HEK293 (cell line): ENCODE results near the gene DDB1.

Source experiments
- CTCF ChIA-PET: fragments of 350-600 bp; formaldehyde crosslinking; extraction: SDS; loops from one replicate; lab custom pipeline; 2021; ENCODE audit warnings: antibody characterized with exemption; lab: Yijun Ruan, JAX
- POLR2A ChIA-PET: fragments of 300-600 bp; formaldehyde crosslinking; extraction: SDS; loops from one replicate; lab custom pipeline; 2020; ENCODE audit warnings: antibody characterized with exemption, inconsistent platforms; lab: Yijun Ruan, JAX
- H3K27ac ChIP-seq: fragments of 200-500 bp; sonication (Bioruptor generic); 2 replicates; pipeline ENCODE4 v1.5.1; 2014; ENCODE audit warnings: low read depth, low read length, control low read depth, inconsistent platforms; ENCODE audit errors: extremely low read depth
- H3K36me3 ChIP-seq, 2 experiments: fragments of 200-500 bp in 1 of 2; sonication (Bioruptor generic) in 1 of 2; 1 replicate in 1 of 2; 2 replicates in 1 of 2; pipeline ENCODE4 v1.5.1; 2014 to 2017; ENCODE audit warnings: inconsistent platforms in 2 of 2, low read length in 2 of 2; ENCODE audit not compliant: control insufficient read depth in 2 of 2, insufficient read depth in 1 of 2
- H3K4me1 ChIP-seq: fragments of 200-500 bp; sonication (Bioruptor generic); 2 replicates; pipeline ENCODE4 v1.5.1; 2014; ENCODE audit warnings: mild to moderate bottlenecking, low read length, inconsistent platforms; ENCODE audit not compliant: control insufficient read depth, insufficient read depth
- H3K4me3 ChIP-seq: 2 replicates; pipeline ENCODE4 v1.5.1; 2011; ENCODE audit warnings: low read depth, mild to moderate bottlenecking, control low read depth, low read length, moderate library complexity
- H3K9me3 ChIP-seq: fragments of 200-500 bp; sonication (Bioruptor generic); 2 replicates; pipeline ENCODE4 v1.5.1; 2014; ENCODE audit warnings: low read depth, low read length, inconsistent platforms; ENCODE audit not compliant: control insufficient read depth, insufficient read depth
- AEBP2 ChIP-seq: fragments of 450-650 bp; formaldehyde crosslinking; IDR thresholded peaks from 2 replicates; pipeline ENCODE4 v1.5.1; 2016; ENCODE audit warnings: missing biosample characterization, missing genetic modification characterization, borderline replicate concordance
- GLIS1 ChIP-seq: fragments of 450-650 bp; formaldehyde crosslinking; IDR thresholded peaks from 2 replicates; pipeline ENCODE4 v1.5.1; 2016; ENCODE audit warnings: missing biosample characterization, missing genetic modification characterization
- KLF1 ChIP-seq: fragments of 450-650 bp; formaldehyde crosslinking; IDR thresholded peaks from 2 replicates; pipeline ENCODE4 v1.5.1; 2016; ENCODE audit warnings: missing biosample characterization, missing genetic modification characterization
- PBX3 ChIP-seq: sonication (generic); formaldehyde crosslinking; IDR thresholded peaks from 2 replicates; pipeline ENCODE4 v1.8.1; 2022; ENCODE audit warnings: mild to moderate bottlenecking, moderate library complexity, missing genetic modification reagents
- SALL2 ChIP-seq: fragments of 450-650 bp; formaldehyde crosslinking; IDR thresholded peaks from 2 replicates; pipeline ENCODE4 v1.5.0; 2017; ENCODE audit warnings: missing biosample characterization, mild to moderate bottlenecking, missing genetic modification characterization, borderline replicate concordance
- SP2 ChIP-seq: fragments of 450-650 bp; formaldehyde crosslinking; IDR thresholded peaks from 2 replicates; pipeline ENCODE4 v1.5.1; 2016; ENCODE audit warnings: missing biosample characterization, missing genetic modification characterization
- YY1 ChIP-seq: fragments of 450-650 bp; formaldehyde crosslinking; IDR thresholded peaks from 2 replicates; pipeline ENCODE4 v1.5.1; 2018; ENCODE audit warnings: missing biosample characterization, missing genetic modification characterization
- ZBTB21 ChIP-seq: fragments of 450-650 bp; formaldehyde crosslinking; IDR thresholded peaks from 2 replicates; pipeline ENCODE4 v1.5.1; 2017; ENCODE audit warnings: missing biosample characterization, missing genetic modification characterization
- ZNF169 ChIP-seq: fragments of 450-650 bp; formaldehyde crosslinking; IDR thresholded peaks from 2 replicates; pipeline ENCODE4 v1.5.1; 2016; ENCODE audit warnings: missing biosample characterization, missing genetic modification characterization
- ZNF174 ChIP-seq: fragments of 450-650 bp; formaldehyde crosslinking; IDR thresholded peaks from 2 replicates; pipeline ENCODE4 v1.5.0; 2017; ENCODE audit warnings: missing biosample characterization, mild to moderate bottlenecking, missing genetic modification characterization
- ZNF391 ChIP-seq: fragments of 450-650 bp; formaldehyde crosslinking; IDR thresholded peaks from 2 replicates; pipeline ENCODE4 v1.5.1; 2016; ENCODE audit warnings: low read depth, missing biosample characterization, missing genetic modification characterization, borderline replicate concordance
- ZNF555 ChIP-seq: fragments of 450-650 bp; formaldehyde crosslinking; conservative IDR thresholded peaks from 2 replicates; pipeline ENCODE4 v1.5.1; 2017; ENCODE audit warnings: missing biosample characterization, mild to moderate bottlenecking, missing genetic modification characterization, inconsistent platforms
- ZNF610 ChIP-seq: fragments of 450-650 bp; formaldehyde crosslinking; IDR thresholded peaks from 2 replicates; pipeline ENCODE4 v1.5.1; 2016; ENCODE audit warnings: missing biosample characterization, missing genetic modification characterization, borderline replicate concordance
- ZNF623 ChIP-seq: fragments of 450-650 bp; formaldehyde crosslinking; IDR thresholded peaks from 2 replicates; pipeline ENCODE4 v1.5.1; 2016; ENCODE audit warnings: missing biosample characterization, missing genetic modification characterization
- ZNF624 ChIP-seq: fragments of 450-650 bp; formaldehyde crosslinking; IDR thresholded peaks from 2 replicates; pipeline ENCODE4 v1.5.1; 2017; ENCODE audit warnings: missing biosample characterization, missing genetic modification characterization
- ZNF658 ChIP-seq: fragments of 450-650 bp; formaldehyde crosslinking; IDR thresholded peaks from 2 replicates; pipeline ENCODE4; 2016; ENCODE audit warnings: missing biosample characterization, missing genetic modification characterization
- ZNF692 ChIP-seq: fragments of 450-650 bp; formaldehyde crosslinking; IDR thresholded peaks from 2 replicates; pipeline ENCODE4 v1.5.1; 2016; ENCODE audit warnings: missing biosample characterization, missing genetic modification characterization
- TF ChIP-seq, protein P1 (sequence below): fragments of 450-650 bp; formaldehyde crosslinking; conservative IDR thresholded peaks from 2 replicates; pipeline ENCODE4 v1.5.1; 2016; ENCODE audit warnings: low read depth, missing biosample characterization, missing genetic modification characterization
- TF ChIP-seq, protein P2 (sequence below): fragments of 450-650 bp; IDR thresholded peaks from 2 replicates; pipeline ENCODE4 v1.5.1; 2018; ENCODE audit warnings: missing biosample characterization, missing genetic modification characterization
- TF ChIP-seq, protein P3 (sequence below): fragments of 450-650 bp; formaldehyde crosslinking; IDR thresholded peaks from 2 replicates; pipeline ENCODE4 v1.5.1; 2016; ENCODE audit warnings: missing biosample characterization, missing genetic modification characterization

Gene DDB1

GRCh38 chr11:61368646-61369045 is 35.7 kb upstream of the DDB1 start:
- ChIA-PET POLR2A (interaction anchor here (1.0 kb wide), 1 partner anchor 11 kb away, joined by 3 read pairs; no protein-coding TSS in a partner anchor), CTCF (interaction anchor here (0.7 to 3.2 kb wide), 4 partner anchors 11 to 33 kb away, joined by 3 to 14 read pairs (median 4); no protein-coding TSS in a partner anchor)
- Histone ChIP-seq H3K27ac (no peak overlapping the region), H3K4me3 (no peak overlapping the region), H3K4me1 (no peaks in the 10 kb centered on the region), H3K9me3 (no peaks in the 10 kb centered on the region), H3K36me3 (peaks cover 14 to 74% of the 10 kb centered on the region in 2 experiments)
- no peak for TF ChIP-seq ZNF624
- TF ChIP-seq ZNF391 (tag by site-specific recombination), result no peak
- no peak for TF ChIP-seq ZNF174
- TF ChIP-seq ZNF692, result no peak
- no peak for TF ChIP-seq AEBP2 (tag by site-specific recombination)
- no peak for TF ChIP-seq ZNF169 (tag by site-specific recombination)
- TF ChIP-seq ZBTB21 (tag by site-specific recombination), result no peak
- TF ChIP-seq ZNF610 (tag by site-specific recombination), result no peak
- no peak for TF ChIP-seq YY1 (tag by site-specific recombination)
- no peak for TF ChIP-seq ZNF623 (tag by site-specific recombination)
- TF ChIP-seq, protein P1, sequence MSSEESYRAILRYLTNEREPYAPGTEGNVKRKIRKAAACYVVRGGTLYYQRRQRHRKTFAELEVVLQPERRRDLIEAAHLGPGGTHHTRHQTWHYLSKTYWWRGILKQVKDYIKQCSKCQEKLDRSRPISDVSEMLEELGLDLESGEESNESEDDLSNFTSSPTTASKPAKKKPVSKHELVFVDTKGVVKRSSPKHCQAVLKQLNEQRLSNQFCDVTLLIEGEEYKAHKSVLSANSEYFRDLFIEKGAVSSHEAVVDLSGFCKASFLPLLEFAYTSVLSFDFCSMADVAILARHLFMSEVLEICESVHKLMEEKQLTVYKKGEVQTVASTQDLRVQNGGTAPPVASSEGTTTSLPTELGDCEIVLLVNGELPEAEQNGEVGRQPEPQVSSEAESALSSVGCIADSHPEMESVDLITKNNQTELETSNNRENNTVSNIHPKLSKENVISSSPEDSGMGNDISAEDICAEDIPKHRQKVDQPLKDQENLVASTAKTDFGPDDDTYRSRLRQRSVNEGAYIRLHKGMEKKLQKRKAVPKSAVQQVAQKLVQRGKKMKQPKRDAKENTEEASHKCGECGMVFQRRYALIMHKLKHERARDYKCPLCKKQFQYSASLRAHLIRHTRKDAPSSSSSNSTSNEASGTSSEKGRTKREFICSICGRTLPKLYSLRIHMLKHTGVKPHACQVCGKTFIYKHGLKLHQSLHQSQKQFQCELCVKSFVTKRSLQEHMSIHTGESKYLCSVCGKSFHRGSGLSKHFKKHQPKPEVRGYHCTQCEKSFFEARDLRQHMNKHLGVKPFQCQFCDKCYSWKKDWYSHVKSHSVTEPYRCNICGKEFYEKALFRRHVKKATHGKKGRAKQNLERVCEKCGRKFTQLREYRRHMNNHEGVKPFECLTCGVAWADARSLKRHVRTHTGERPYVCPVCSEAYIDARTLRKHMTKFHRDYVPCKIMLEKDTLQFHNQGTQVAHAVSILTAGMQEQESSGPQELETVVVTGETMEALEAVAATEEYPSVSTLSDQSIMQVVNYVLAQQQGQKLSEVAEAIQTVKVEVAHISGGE, result no peak
- TF ChIP-seq PBX3 (CRISPR knock-in tag), result no peak
- no peak for TF ChIP-seq SALL2 (tag by site-specific recombination)
- TF ChIP-seq, protein P2, sequence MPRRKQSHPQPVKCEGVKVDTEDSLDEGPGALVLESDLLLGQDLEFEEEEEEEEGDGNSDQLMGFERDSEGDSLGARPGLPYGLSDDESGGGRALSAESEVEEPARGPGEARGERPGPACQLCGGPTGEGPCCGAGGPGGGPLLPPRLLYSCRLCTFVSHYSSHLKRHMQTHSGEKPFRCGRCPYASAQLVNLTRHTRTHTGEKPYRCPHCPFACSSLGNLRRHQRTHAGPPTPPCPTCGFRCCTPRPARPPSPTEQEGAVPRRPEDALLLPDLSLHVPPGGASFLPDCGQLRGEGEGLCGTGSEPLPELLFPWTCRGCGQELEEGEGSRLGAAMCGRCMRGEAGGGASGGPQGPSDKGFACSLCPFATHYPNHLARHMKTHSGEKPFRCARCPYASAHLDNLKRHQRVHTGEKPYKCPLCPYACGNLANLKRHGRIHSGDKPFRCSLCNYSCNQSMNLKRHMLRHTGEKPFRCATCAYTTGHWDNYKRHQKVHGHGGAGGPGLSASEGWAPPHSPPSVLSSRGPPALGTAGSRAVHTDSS, result no peak
- TF ChIP-seq ZNF555 (tag by site-specific recombination), result no peak
- no peak for TF ChIP-seq KLF1 (tag by site-specific recombination)
- TF ChIP-seq GLIS1 (tag by site-specific recombination), result no peak
- TF ChIP-seq SP2 (tag by site-specific recombination), result no peak
- TF ChIP-seq, protein P3, sequence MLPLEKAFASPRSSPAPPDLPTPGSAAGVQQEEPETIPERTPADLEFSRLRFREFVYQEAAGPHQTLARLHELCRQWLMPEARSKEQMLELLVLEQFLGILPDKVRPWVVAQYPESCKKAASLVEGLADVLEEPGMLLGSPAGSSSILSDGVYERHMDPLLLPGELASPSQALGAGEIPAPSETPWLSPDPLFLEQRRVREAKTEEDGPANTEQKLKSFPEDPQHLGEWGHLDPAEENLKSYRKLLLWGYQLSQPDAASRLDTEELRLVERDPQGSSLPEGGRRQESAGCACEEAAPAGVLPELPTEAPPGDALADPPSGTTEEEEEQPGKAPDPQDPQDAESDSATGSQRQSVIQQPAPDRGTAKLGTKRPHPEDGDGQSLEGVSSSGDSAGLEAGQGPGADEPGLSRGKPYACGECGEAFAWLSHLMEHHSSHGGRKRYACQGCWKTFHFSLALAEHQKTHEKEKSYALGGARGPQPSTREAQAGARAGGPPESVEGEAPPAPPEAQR, result no peak
- no peak for TF ChIP-seq ZNF658 (tag by site-specific recombination)
